Measurements from ENCODE around the gene MUTYH.
"Not testable (repeated sequence)": the region's sequence is repeated elsewhere in the genome, so short reads cannot be mapped to it uniquely, and the experiment has no call there.

MUTYH gene

GRCh38 chr1:45339789-45340558 is at the start of gene MUTYH, which contains the start of gene TOE1:
Gene MUTYH (minus strand): TSS chr1:45340440. CDS start chr1:45334505, 5,935 bp downstream.
Gene TOE1 (plus strand): TSS chr1:45340170. CDS start chr1:45340253, 83 bp downstream.
- TF ChIP-seq CTCF (IDR thresholded peaks at IDR 0.05; ENCODE audit: low read depth, low read length), result no peak
- DNase-seq (ENCODE audit: low read depth in 2 of 2), result peak; percentile 91 to 94
- peak within 1 kb of the TSS; percentile 91 to 92 for H3K4me3 ChIP-seq (replicated peaks in 1 of 2; ENCODE audit: low read depth in 2 of 2, low read length in 2 of 2)

GRCh38 chr1:45386219-45386618 is 46.0 kb upstream of the MUTYH start:
- TF ChIP-seq CTCF (IDR thresholded peaks at IDR 0.05; ENCODE audit: low read depth, low read length), result no peak
- DNase-seq (ENCODE audit: low read depth in 2 of 2), result no peak
- no peak overlapping the region for H3K4me3 ChIP-seq (replicated peaks in 1 of 2; ENCODE audit: low read depth in 2 of 2, low read length in 2 of 2)

- no peak for DNase-seq (ENCODE audit: low read depth in 2 of 2)
- no peak for TF ChIP-seq CTCF (IDR thresholded peaks at IDR 0.05; ENCODE audit: low read depth, low read length)
- H3K4me3 ChIP-seq (replicated peaks in 1 of 2; ENCODE audit: low read depth in 2 of 2, low read length in 2 of 2), result no peak overlapping the region
These were observed 45.1 kb upstream of the MUTYH start for GRCh38 chr1:45385302-45385701.

GRCh38 chr1:45384213-45384612 is 44.0 kb upstream of the MUTYH start:
- not testable (repeated sequence) for DNase-seq (ENCODE audit: low read depth in 2 of 2); H3K4me3 ChIP-seq (replicated peaks in 1 of 2; ENCODE audit: low read depth in 2 of 2, low read length in 2 of 2)

- no peak overlapping the region for H3K4me3 ChIP-seq (replicated peaks in 1 of 2; ENCODE audit: low read depth in 2 of 2, low read length in 2 of 2)
- TF ChIP-seq CTCF (IDR thresholded peaks at IDR 0.05; ENCODE audit: low read depth, low read length), result no peak
- no peak for DNase-seq (ENCODE audit: low read depth in 2 of 2)
These were observed 43.0 kb upstream of the MUTYH start for GRCh38 chr1:45383191-45383590.

- TF ChIP-seq CTCF (IDR thresholded peaks at IDR 0.05; ENCODE audit: low read depth, low read length), result no peak
- H3K4me3 ChIP-seq (replicated peaks in 1 of 2; ENCODE audit: low read depth in 2 of 2, low read length in 2 of 2), result no peak overlapping the region
- DNase-seq (ENCODE audit: low read depth in 2 of 2), result peak in 1 of 2 donors; percentile 21
These were observed 41.0 kb upstream of the MUTYH start for GRCh38 chr1:45381243-45381642.

GRCh38 chr1:45380730-45381129 is 40.5 kb upstream of the MUTYH start:
- no peak for DNase-seq (ENCODE audit: low read depth in 2 of 2)
- no peak overlapping the region for H3K4me3 ChIP-seq (replicated peaks in 1 of 2; ENCODE audit: low read depth in 2 of 2, low read length in 2 of 2)
- TF ChIP-seq CTCF (IDR thresholded peaks at IDR 0.05; ENCODE audit: low read depth, low read length), result no peak

Measured in cardiac fibroblast (primary cell).